GM18498 (cell line): ENCODE measurements around the gene FAM114A1.
"Not testable (repeated sequence)": the region's sequence is repeated elsewhere in the genome, so short reads cannot be mapped to it uniquely, and the experiment has no call there.

Experiments used
- ATAC-seq: cut with Tn5 transposase; IDR thresholded peaks from one replicate; pipeline ENCODE4 v1.9.1; 2021; ENCODE audit warnings: mild to moderate bottlenecking, moderate library complexity; ENCODE audit not compliant: unreplicated experiment

FAM114A1 gene

GRCh38 chr4:38928974-38929373 lies 61.4 kb downstream of the FAM114A1 start:
- no peak for ATAC-seq

- ATAC-seq, result no peak
Measured at GRCh38 chr4:38930204-38930603, 62.6 kb downstream of the FAM114A1 start.

- no peak for ATAC-seq
Measured at GRCh38 chr4:38930707-38931106, 63.1 kb downstream of the FAM114A1 start.

- ATAC-seq, result no peak
Measured at GRCh38 chr4:38931125-38931524, 63.5 kb downstream of the FAM114A1 start.

GRCh38 chr4:38935391-38936073 lies 67.9 kb downstream of the FAM114A1 start:
- no peak for ATAC-seq

GRCh38 chr4:38939165-38939564 lies 71.6 kb downstream of the FAM114A1 start:
- ATAC-seq, result peak; percentile 89

- no peak for ATAC-seq
Measured at GRCh38 chr4:38940476-38940875, 72.9 kb downstream of the FAM114A1 start.

GRCh38 chr4:38941906-38942305 lies 74.3 kb downstream of the FAM114A1 start:
- not testable (repeated sequence) for ATAC-seq

- ATAC-seq, result no peak
Measured at GRCh38 chr4:38943343-38943742, 75.7 kb downstream of the FAM114A1 start.

GRCh38 chr4:38944440-38944839 lies 76.8 kb downstream of the FAM114A1 start:
- no peak for ATAC-seq

- no peak for ATAC-seq
Measured at GRCh38 chr4:38946919-38947318, 79.3 kb downstream of the FAM114A1 start.

- ATAC-seq, result no peak
Measured at GRCh38 chr4:38948551-38948950, 80.9 kb downstream of the FAM114A1 start.

GRCh38 chr4:38949411-38950051 lies 81.9 kb downstream of the FAM114A1 start:
- no peak for ATAC-seq

- no peak for ATAC-seq
Measured at GRCh38 chr4:38950159-38950558, 82.6 kb downstream of the FAM114A1 start.

GRCh38 chr4:38950734-38951133 lies 83.1 kb downstream of the FAM114A1 start:
- ATAC-seq, result no peak

- no peak for ATAC-seq
Measured at GRCh38 chr4:38951598-38951997, 84.0 kb downstream of the FAM114A1 start.

GRCh38 chr4:38952017-38952416 lies 84.4 kb downstream of the FAM114A1 start:
- no peak for ATAC-seq

- ATAC-seq, result no peak
Measured at GRCh38 chr4:38954727-38955126, 87.1 kb downstream of the FAM114A1 start.

- no peak for ATAC-seq
Measured at GRCh38 chr4:38955957-38956356, 88.4 kb downstream of the FAM114A1 start.

GRCh38 chr4:38957261-38957815 lies 89.7 kb downstream of the FAM114A1 start:
- no peak for ATAC-seq

GRCh38 chr4:38957893-38958292 lies 90.3 kb downstream of the FAM114A1 start:
- ATAC-seq, result no peak

GRCh38 chr4:38958453-38959190 lies 91.0 kb downstream of the FAM114A1 start:
- ATAC-seq, result no peak
